NCI-H128 (cell line): ENCODE results near the gene SPSB4.
"Not testable (repeated sequence)": the region's sequence is repeated elsewhere in the genome, so short reads cannot be mapped to it uniquely, and the experiment has no call there.

Experiments used
- DNase-seq: peaks from one replicate; lab custom pipeline; 2025; ENCODE audit not compliant: unreplicated experiment; lab: John Stamatoyannopoulos, UW

Gene SPSB4

DNA sequence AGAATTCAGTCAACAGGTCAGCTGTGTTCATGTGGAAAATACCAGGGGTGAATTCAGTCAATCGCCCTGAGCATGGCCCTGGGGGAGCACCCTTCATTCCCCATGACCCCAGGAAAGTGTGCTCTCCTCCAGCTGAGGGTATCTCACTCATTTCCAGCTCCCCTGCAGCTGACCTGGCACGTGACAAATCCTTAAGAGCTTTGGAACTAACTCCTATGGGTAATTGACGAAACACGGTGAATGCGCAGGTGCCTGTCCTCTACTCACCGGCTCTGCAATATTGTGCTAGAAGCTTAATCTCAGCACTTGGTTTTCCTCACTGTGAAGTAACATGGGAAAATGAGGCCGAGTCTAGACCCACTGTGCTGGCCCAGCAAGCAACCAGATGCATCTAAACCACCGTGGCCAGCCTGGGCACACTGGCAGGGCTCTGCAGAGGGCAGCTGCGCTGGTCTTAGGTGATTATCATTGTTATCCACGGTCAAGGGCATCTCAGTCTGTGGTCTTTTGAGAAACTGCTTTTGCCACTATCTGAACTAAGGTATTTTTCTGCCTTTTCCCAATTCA, 63.1 kb downstream of the SPSB4 start:
- no peak for DNase-seq

DNA sequence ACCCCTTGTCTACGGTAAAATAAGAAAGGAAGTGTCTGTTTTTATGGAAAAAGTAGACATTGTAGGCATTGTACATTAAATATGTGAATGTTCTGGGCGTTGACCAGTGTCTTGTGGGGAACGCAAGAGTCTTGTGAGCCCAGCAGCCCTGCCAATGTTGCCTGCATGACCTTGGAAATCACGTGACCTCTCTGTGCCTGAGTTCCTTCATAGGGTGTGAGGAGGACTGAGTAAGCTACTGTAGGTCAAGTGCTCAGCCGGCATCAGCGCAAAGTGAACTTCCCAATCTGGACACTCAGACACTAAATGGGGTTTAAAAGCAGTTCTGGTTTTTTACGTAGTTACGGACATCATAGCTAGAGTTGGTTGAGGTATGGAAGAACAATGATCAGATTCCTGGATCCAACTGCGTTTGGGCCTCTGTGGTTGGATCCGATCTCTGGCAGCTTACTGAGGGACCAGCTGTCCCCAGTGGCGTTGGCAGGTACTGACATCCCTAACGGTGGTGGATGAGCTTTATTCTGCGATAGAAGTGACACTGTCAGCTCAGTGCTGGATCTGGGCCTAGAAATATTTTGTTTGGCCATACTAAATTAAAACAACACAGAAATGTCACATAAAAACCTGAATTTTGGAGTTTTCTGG, 63.8 kb downstream of the SPSB4 start:
- DNase-seq = no peak

DNA sequence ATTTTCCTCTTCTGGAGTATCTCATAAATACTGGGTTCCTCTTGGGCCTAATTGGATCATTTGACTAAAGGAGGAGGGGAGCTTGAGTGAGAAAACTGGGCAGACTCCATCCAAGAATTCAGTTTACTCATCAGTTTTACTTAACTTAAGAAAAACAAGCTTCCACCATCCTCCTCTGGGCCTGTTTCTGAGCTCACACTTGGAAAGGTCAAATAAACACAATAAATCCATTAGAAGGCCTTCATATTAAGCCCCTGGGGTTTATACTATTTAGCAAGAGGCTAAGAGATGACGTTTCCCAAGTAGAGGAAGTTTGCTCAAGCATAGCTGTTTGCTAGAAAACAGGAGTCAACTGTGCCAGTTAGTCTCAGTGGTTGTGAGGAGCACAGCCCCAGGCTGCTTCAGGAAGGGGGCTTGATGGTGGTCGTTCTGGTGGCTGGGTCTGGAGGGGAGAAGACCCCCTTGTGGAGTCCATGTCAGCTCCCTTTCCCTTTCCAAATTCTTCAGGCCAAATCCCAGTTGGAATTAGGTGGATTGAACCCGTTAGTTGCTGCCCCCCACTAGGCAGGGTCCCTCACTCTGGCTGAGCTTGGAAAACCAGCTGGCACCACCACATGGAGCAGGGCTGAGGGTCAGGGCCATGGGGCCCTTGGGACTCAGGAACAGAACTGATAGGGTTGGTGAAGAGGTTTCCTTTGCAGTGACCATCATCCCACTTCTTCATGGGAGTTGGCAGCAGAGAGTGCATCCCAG, 64.8 kb downstream of the SPSB4 start:
- no peak for DNase-seq

DNA sequence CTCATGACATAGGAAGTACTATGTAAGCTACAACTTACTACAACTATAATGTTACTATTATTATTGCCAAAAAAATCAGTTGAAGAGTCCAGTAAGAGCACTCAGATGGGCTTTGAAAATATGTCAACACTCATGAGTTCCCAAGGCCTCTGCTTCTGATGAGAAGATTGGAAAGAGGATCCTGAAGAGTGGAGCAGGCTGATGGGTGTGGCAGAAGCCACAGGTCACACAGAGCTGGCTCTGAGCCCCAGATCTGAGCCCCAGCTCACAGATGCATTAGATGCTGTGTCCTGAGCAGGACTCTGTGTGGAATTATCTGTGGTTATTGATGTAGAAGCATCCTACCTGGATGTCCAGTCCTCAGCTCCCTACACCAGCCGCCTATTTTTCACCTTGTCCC, 65.6 kb downstream of the SPSB4 start:
- DNase-seq = no peak

DNA sequence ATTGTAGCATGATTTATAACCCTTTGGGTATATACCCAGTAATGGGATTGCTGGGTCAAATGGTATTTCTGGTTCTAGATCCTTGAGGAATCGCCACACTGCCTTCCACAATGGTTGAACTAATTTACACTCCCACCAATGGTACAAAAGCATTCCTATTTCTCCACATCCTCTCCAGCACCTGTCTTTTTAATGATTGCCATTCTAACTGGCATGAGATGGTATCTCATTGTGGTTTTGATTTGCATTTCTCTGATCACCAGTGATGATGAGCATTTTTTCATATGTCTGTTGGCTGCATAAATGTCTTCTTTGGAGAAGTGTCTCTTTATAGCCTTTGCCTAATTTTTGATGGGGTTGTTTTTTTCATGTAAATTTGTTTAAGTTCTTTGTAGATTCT, 66.8 kb downstream of the SPSB4 start:
- DNase-seq = not testable (repeated sequence)

DNA sequence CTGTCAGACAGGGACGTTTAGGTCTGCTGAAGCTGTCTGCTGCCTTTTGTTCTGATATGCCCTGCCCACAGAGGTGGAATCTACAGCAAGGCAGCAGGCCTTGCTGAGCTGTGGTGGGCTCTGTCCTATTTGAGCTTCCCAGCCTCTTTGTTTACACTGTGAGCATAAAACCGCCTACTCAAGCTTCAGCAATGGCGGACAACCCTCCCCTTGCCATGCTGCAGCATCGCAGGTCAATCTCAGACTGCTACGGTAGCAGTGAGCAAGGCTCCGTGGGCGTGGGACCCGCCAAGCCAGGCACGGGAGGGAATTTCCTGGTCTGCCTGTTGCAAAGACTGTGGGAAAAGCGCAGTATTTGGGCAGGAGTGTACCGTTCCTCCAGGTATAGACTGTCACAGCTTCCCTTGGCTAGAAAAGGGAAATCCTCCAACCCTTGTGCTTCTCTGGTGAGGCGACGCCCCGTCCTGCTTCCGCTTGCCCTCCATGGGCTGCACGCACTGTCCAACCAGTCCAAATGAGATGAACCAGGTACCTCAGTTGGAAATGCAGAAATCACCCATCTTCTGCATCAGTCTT, 71.4 kb downstream of the SPSB4 start:
- no peak for DNase-seq

DNA sequence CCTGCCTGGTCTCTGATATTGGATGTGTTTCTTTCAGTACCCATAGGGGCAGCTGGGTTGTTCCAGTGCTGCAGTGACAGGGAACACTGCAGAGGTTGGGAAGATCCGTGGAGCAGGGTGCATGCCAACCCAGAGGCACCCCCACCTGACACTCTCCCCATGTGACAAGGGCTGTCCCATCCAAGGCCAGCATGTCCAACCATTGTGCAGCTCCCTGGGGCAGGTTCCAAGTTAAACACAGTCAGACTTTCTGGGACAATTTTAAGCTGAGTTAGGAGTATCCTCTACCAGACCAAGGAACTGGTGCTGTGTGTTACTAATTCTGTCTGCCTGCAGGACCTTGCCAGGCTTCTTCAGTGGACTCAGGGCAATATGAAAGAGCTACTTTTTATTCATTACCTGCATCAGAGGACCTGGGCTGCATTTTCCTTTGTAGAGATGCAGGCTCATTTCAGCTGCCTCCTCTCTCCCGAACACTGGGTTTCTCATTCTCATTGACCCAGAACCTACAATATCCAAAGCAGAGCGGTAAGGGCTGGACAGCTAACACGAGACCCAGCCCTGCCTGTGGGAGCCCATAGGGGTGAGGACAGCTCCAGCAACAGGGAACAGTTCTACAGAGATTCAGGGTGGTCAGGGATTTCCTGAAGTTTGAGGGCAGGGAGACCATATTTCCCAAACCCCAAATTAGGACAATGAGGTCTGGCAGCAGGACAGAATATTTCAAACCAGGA, 72.7 kb downstream of the SPSB4 start:
- DNase-seq = no peak

DNA sequence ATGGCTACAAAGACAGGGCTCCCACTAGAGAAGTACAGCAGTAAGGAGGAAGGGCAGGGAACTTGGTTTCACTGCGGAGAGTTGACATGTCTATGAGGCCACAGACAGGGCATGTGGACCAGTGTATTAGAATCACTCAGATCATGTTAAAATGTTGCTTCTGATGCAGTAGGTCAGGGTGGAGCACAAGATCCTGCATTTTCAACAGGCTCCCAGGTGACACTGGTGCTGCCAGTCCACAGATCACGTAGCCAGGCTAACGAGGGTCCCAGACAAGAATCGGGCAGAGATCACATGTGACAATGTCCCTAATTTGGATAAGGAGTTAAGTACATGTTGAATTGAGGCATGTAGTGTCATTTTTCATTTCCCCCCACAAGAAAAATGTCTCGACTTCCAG, 73.6 kb downstream of the SPSB4 start:
- DNase-seq = no peak

DNA sequence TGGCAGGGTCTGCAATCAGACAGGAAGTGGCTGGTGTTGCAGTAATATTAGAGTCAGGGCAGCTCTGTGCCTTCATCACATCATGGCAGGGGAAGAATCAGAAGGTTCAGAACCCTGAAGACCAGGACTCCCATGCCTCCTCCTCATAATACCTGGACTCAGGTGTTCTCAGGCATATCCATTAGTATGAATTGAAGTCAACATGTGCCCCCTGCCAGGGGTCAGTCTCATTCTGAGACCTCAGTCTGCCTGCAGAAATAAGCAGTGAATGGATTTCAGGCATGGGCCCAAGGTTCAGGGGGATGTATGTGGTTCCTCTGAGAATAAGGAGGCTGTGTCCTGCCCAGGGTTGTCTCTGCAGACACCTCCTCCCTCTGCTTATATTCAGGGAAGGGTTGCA, 74.2 kb downstream of the SPSB4 start:
- DNase-seq = no peak

DNA sequence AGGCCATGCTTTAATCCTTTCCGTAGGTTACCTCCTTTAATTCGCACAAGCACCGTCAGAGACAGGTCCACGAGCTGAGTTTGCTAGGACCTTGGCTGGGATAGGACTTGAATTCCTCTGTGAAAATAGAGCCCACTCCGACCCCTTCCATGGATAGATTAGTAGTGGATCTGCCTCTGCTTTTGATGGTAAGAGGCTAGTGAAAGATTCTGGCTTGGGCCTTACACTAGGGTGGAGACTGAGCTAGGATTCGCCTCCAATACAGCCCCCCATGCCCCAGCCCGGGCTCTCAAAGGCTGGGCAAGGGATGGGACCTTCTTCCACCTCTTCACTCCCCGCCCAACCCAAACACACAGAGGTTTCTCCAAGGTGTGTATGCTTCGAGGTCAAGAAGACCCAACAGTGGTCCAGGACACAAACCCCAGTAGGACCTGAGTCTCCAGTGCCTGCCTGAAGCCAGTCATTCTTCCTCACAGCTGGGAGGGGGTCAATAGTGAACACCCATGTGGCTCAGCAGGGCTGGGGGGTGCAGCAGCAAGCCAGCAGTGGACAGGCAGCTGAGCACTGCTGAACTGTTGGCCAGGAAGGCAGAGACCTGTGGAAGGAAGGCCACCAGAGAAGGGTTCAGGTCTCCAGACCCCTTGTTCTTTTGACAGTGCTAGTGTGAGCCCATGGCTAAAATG, 75.7 kb downstream of the SPSB4 start:
- DNase-seq = no peak

DNA sequence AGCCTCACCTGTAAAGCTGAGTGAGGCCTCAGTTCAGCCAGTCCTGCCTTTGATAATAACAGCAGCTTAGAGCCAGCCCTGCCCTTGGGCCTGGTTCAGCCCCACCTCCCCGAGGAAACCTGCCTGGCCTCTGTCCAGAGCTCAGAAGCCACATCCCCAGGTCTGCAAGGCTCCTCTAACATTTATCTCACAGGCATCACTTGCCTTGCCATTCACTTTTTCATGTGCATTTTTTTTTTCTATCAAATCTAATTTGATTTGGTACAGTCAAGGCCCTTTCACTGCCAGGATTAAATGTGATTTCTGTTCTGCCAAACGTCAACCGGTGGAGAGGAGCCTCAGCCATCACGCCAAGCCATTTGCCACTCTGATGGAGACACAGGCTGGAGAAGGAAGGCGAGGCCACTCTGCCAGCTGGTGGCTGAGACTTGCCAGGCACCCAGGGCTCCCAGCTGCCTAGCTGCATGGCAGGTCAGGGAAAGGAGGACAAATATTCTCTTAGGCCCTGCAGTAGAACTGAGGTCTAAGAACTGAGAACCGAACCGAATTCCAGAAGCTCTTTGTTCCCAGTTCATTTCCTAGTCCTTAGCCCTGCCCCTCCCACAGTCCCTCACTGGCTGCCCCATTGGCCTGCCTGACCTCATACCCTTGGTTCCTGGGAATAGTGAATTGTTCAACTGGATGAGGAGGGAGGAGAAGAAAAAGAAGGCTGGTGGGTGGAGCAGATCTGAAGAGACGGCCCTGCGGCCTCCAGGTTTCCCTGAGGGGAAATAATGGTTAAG, 76.4 kb downstream of the SPSB4 start:
- no peak for DNase-seq

DNA sequence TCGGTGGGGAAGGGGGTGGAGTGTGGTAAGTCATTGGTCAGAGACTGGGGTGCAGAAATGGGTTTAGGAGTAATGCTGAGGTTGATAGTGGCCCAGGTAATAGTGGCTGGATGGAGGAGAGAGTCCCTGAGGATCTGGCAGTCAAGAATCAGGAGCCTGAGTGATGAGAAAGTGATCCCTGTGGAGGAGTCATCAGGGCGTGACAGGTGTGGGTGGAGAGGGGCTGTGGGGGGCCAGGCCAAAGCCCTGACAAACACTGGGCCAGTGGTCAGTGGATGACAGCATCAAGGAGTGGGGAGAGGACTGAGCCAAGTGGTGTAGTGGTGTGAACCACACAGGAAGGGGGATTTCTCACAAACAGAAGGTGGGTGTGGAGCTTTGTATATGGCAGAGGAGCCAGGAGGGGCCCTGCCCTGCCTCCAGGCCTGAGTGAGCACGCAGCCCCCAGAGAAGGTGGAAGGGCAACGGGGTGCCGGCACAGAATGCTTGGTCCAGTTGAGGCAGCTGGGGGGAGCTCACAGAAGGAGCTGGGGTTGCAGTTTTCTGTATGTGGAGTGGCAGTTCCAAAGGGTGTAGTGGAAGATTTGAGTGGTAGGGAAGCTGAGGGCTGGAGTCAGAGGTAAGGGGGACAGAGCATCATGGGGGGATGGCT, 77.1 kb downstream of the SPSB4 start:
- DNase-seq = no peak

DNA sequence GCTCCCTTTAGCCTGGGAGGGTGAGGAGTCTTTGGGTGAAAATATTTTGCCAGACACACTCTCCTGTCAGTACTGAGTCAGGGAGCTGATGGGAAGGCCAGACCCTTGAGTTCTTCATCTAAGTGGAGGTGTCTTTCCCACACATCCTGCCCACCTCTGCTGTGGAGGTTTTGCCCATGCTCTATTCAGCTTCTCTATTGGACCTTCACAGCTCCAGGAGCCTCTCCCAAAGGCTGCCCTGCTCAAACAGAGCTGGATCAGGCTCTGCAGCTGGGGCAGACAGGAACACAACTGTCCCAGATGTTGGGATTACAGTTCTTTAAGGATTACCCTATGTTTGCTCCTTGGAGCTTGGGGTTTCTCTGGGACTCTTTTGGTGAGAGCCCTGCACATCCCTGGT, 77.9 kb downstream of the SPSB4 start:
- DNase-seq = no peak

DNA sequence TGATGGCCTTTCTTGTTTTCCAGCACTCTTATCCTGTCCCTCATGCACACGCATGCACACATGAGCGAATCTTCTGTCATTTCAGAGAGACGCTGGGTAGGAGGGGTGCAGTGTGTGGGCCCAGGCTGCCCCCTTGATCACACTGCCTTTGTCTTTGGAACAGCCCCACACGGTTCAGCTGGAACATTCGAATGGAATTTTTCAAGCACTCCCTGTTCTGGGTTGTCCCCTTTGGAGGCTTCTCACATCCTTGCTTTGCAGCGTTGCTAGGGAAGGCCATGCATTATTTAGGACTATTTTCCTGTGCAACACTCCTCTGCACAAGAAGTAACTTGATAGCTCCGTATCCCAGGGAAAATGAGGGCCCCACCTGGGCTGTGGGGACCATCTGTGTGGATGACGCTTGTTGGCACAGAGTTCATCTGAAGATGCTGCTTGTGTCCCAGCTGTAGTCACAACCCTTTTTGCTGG, 78.4 kb downstream of the SPSB4 start:
- no peak for DNase-seq

DNA sequence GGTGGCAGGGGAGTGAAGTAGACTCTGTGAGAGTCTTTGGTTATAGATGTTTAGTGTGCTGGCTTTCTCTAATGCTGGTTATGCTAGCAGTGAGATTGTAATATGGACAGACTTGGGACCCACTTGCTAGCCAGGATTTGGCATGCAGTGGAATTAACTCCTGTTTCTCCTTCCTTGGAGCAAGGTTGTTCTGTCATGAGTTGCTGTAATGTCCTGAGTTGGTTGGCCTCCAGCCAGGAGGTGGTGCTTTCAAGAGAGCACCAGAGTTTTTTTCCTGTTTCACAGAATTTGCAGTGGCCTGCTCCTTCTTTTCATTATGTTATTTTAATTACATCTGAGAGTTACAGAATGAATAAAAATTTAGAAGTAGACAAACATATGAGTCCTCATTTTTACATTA, 92.4 kb downstream of the SPSB4 start:
- DNase-seq = no peak

DNA sequence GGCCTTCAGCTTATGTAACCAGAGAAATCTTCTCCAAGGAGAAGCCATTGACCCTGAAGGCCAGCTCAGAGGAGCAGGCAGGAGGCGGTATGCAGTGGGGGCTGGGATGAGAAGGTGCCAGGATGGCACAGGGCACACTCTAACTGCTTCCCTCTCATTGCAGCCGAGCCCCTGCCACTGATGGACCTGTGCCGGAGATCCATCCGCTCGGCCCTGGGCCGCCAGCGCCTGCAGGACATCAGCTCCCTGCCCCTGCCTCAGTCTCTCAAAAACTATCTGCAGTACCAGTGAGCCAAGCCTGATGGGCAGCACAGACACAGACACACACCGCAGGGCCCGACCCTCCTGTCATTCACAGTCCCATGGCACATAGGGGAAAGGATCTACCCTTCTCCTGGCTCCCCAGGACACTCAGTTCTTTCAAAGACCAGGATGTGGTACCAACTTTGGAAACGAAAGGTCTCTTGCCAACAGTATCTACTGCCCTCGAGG, 95.9 kb downstream of the SPSB4 start:
- no peak for DNase-seq

DNA sequence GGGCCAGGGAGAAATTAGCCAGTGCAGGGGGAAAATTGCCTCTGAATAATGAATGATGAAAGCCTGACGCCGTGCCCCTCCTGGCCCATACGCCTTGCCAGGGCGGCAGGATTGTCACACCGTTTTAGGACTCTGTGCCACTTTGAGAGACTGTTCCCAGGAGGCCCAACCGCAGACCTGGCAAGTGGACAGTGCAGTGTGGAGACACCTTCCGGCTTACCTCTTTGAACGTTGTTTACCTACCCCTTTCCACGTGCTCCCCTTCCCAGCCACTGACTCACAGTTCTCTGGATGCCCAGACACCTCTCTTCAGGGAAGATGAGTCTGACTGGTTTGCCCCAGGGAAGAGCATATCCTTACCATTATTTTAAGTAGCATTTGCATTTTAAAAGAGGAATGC, 96.5 kb downstream of the SPSB4 start:
- DNase-seq = no peak

DNA sequence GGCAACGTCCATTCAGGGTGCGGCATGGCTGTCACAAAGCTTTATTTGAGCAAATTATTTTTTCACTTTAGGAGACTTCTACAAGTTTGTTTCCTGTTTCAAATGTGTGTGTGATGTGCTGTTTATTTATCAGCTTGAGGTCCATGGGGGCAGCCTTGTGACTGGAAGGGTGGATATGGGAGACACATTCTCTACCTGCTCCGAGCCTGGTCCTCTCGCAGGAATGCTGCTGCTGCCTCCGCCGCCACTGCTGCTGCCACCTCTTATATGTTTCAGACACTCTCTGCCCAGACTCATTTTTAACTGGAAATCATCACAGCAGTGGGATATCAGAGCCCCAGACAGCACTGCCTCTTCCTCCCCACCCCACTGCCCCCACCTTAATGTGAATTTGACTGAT, 97.0 kb downstream of the SPSB4 start:
- no peak for DNase-seq

DNA sequence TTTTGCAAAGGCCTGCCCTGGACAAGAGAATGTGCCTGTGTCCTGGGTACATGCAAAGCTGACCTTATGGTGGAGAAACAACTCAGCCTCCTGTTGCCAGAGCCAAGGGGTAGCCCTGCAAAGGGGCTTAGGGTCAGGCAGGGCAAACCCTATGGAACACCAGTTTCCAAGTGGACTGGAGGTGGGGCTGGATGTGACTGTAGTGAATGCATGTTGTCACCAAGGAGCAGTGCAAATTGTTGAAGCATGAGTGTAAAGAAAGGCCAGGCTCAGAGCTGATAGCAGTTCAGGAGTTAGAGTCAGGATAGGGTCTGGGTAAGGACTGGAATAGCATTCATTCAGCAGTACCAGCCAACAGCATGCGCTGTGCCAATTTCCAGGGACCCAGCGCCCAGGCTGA, 97.6 kb downstream of the SPSB4 start:
- no peak for DNase-seq
